DOHH2 (cell line): ENCODE measurements around the gene YTHDF1.

Source experiments
- H3F3A ChIP-seq: fragments of 200-600 bp; sonication (generic), shearing (Covaris generic); 2 replicates; pipeline ENCODE4 v1.6.0; 2016; ENCODE audit warnings: antibody characterized with exemption, mild to moderate bottlenecking; ENCODE audit not compliant: control insufficient read depth, insufficient read depth
- H3K27ac ChIP-seq: fragments of 200-600 bp; sonication (generic); 2 replicates; pipeline ENCODE4 v1.5.1; 2014; ENCODE audit warnings: low read depth, mild to moderate bottlenecking, low read length, moderate library complexity
- H3K27me3 ChIP-seq: fragments of 200-600 bp; sonication (generic); 2 replicates; pipeline ENCODE4 v1.6.1; 2014; ENCODE audit warnings: mild to moderate bottlenecking, low read length, mixed read lengths; ENCODE audit not compliant: control insufficient read depth
- H3K36me3 ChIP-seq: fragments of 200-600 bp; sonication (generic); 2 replicates; pipeline ENCODE4 v1.6.1; 2014; ENCODE audit warnings: mild to moderate bottlenecking, low read length, moderate library complexity, mixed read lengths; ENCODE audit not compliant: control insufficient read depth
- H3K4me1 ChIP-seq: fragments of 200-600 bp; sonication (generic); 2 replicates; pipeline ENCODE4 v1.6.1; 2014; ENCODE audit warnings: mild to moderate bottlenecking, low read length, mixed read lengths; ENCODE audit not compliant: control insufficient read depth
- H3K4me2 ChIP-seq: fragments of 200-600 bp; sonication (generic); 2 replicates; pipeline ENCODE4 v1.6.0; 2014; ENCODE audit warnings: mild to moderate bottlenecking, low read length, moderate library complexity
- H3K4me3 ChIP-seq: fragments of 200-600 bp; sonication (generic); 2 replicates; pipeline ENCODE4 v1.5.1; 2014; ENCODE audit warnings: mild to moderate bottlenecking, low read length, mixed read lengths
- H3K79me2 ChIP-seq: fragments of 200-600 bp; sonication (generic); 2 replicates; pipeline ENCODE4 v1.6.1; 2014; ENCODE audit warnings: mild to moderate bottlenecking, low read length, mixed read lengths; ENCODE audit not compliant: control insufficient read depth
- H3K9me2 ChIP-seq: fragments of 200-600 bp; sonication (generic); replicated peaks from 2 replicates; pipeline ENCODE4 v1.6.1; 2014; ENCODE audit warnings: mild to moderate bottlenecking, low read length, mixed read lengths; ENCODE audit not compliant: control insufficient read depth
- H3K9me3 ChIP-seq: fragments of 200-600 bp; sonication (generic); 2 replicates; pipeline ENCODE4 v1.6.1; 2014; ENCODE audit warnings: antibody characterized with exemption, low read length, mixed read lengths; ENCODE audit not compliant: control insufficient read depth, insufficient read depth
- H4K20me1 ChIP-seq: fragments of 200-600 bp; sonication (generic); 2 replicates; pipeline ENCODE4 v1.6.0; 2014; ENCODE audit warnings: low read depth, mild to moderate bottlenecking, antibody characterized with exemption, low read length, moderate library complexity; ENCODE audit not compliant: control insufficient read depth, insufficient read depth
- CTCF ChIP-seq: fragments of 200-600 bp; sonication (generic); IDR thresholded peaks from one replicate; pipeline ENCODE4 v1.5.1; 2014; ENCODE audit warnings: antibody characterized with exemption, mild to moderate bottlenecking, low read depth, low read length; ENCODE audit not compliant: poor library complexity, severe bottlenecking
- EZH2phosphoT487 ChIP-seq: fragments of 200-600 bp; sonication (generic); IDR thresholded peaks from 2 replicates; pipeline ENCODE4 v1.6.1; 2017; ENCODE audit warnings: borderline replicate concordance, mild to moderate bottlenecking, antibody characterized with exemption, low read length, moderate library complexity, mixed read lengths

YTHDF1 gene

GRCh38 chr20:63151554-63152321 is 64.2 kb downstream of the YTHDF1 start:
- H3K27ac ChIP-seq = no peak overlapping the region
- peaks cover 13% of the 10 kb centered on the region for H3K9me3 ChIP-seq
- H3K4me1 ChIP-seq = no peaks in the 10 kb centered on the region
- H3K36me3 ChIP-seq = no peaks in the 10 kb centered on the region
- no peaks in the 10 kb centered on the region for H3K9me2 ChIP-seq
- TF ChIP-seq EZH2phosphoT487 = no peak
- no peak for TF ChIP-seq CTCF
- H3F3A ChIP-seq = no peaks in the 10 kb centered on the region
- peaks cover 2% of the 10 kb centered on the region; the same call in 1 of the 2 replicates for H3K27me3 ChIP-seq
- no peaks in the 10 kb centered on the region for H4K20me1 ChIP-seq
- H3K79me2 ChIP-seq = no peaks in the 10 kb centered on the region
- no peak overlapping the region for H3K4me2 ChIP-seq
- no peak overlapping the region for H3K4me3 ChIP-seq

GRCh38 chr20:63150911-63151531 is 64.9 kb downstream of the YTHDF1 start:
- H3K79me2 ChIP-seq = no peaks in the 10 kb centered on the region
- peaks cover 13% of the 10 kb centered on the region for H3K9me3 ChIP-seq
- no peaks in the 10 kb centered on the region for H3K4me1 ChIP-seq
- no peaks in the 10 kb centered on the region for H4K20me1 ChIP-seq
- no peak for TF ChIP-seq EZH2phosphoT487
- no peak for TF ChIP-seq CTCF
- H3K36me3 ChIP-seq = no peaks in the 10 kb centered on the region
- H3K27ac ChIP-seq = no peak overlapping the region
- H3K9me2 ChIP-seq = no peaks in the 10 kb centered on the region
- H3K4me2 ChIP-seq = no peak overlapping the region
- H3K27me3 ChIP-seq = peaks cover 2% of the 10 kb centered on the region; the same call in 1 of the 2 replicates
- no peaks in the 10 kb centered on the region for H3F3A ChIP-seq
- H3K4me3 ChIP-seq = no peak overlapping the region

GRCh38 chr20:63150391-63150898 is 65.5 kb downstream of the YTHDF1 start:
- Histone ChIP-seq H3K4me2 (no peak overlapping the region), H3K9me3 (peaks cover 13% of the 10 kb centered on the region), H3K4me1 (no peaks in the 10 kb centered on the region), H3F3A (no peaks in the 10 kb centered on the region), H3K4me3 (no peak overlapping the region), H3K9me2 (no peaks in the 10 kb centered on the region), H4K20me1 (no peaks in the 10 kb centered on the region), H3K27ac (no peak overlapping the region), H3K27me3 (peaks cover 2% of the 10 kb centered on the region), H3K36me3 (no peaks in the 10 kb centered on the region), H3K79me2 (no peaks in the 10 kb centered on the region)
- no peak for TF ChIP-seq CTCF
- TF ChIP-seq EZH2phosphoT487 = no peak
